ENCODE data around the gene B4GAT1. TPM values are rescaled to one million over a fixed set of nuclear protein-coding genes. Genes with fewer than 3 reads are reported as not detected.
"Not testable (repeated sequence)": the region's sequence is repeated elsewhere in the genome, so short reads cannot be mapped to it uniquely, and the experiment has no call there.

B4GAT1 gene
- total RNA-seq, 4 donors from 2014 or later: 53.4 to 105 (median 97.6) TPM

- Histone ChIP-seq H3K4me3 (no peak overlapping the region), H3K27ac (no peak overlapping the region), H3K36me3 (peaks cover 0 to 13% (median 0%) of the 10 kb centered on the region in 3 donors), H3K27me3 (no peaks in the 10 kb centered on the region), H3K9me3 (no peaks in the 10 kb centered on the region), H3K4me1 (no peaks in the 10 kb centered on the region)
- no peak for DNase-seq (ENCODE audit: low spot score in 2 of 2)
- TF ChIP-seq CTCF (IDR thresholded peaks at IDR 0.05): no peak
- no peak for TF ChIP-seq EP300 (IDR thresholded peaks at IDR 0.05)
- TF ChIP-seq POLR2A (IDR thresholded peaks at IDR 0.05): no peak
- 77 to 83% methylated on average over 9 of the region's 9 CpGs for WGBS, 2 donors
Measured at GRCh38 chr11:66362481-66363147, 15.2 kb upstream of the B4GAT1 start.

GRCh38 chr11:66361502-66361941 is 14.1 kb upstream of the B4GAT1 start:
- Histone ChIP-seq H3K27me3 (no peaks in the 10 kb centered on the region), H3K27ac (no peak overlapping the region), H3K4me1 (no peaks in the 10 kb centered on the region), H3K36me3 (peaks cover 0 to 13% (median 0%) of the 10 kb centered on the region in 3 donors), H3K4me3 (no peak overlapping the region), H3K9me3 (no peaks in the 10 kb centered on the region)
- no peak for DNase-seq (ENCODE audit: low spot score in 2 of 2)
- no peak for TF ChIP-seq EP300 (IDR thresholded peaks at IDR 0.05)
- TF ChIP-seq POLR2A (IDR thresholded peaks at IDR 0.05): no peak
- no peak for TF ChIP-seq CTCF (IDR thresholded peaks at IDR 0.05)
- WGBS, 2 donors: 59 to 75% methylated on average over 6 of the region's 6 CpGs

- Histone ChIP-seq H3K27me3 (no peaks in the 10 kb centered on the region), H3K27ac (no peak overlapping the region), H3K36me3 (peaks cover 0 to 13% (median 0%) of the 10 kb centered on the region in 3 donors), H3K9me3 (no peaks in the 10 kb centered on the region), H3K4me3 (no peak overlapping the region), H3K4me1 (no peaks in the 10 kb centered on the region)
- no peak for DNase-seq (ENCODE audit: low spot score in 2 of 2)
- 88 to 95% methylated on average over 14 to 15 of the region's 15 CpGs for WGBS, 2 donors
- TF ChIP-seq POLR2A (IDR thresholded peaks at IDR 0.05): no peak
- no peak for TF ChIP-seq EP300 (IDR thresholded peaks at IDR 0.05)
- no peak for TF ChIP-seq CTCF (IDR thresholded peaks at IDR 0.05)
Measured at GRCh38 chr11:66360406-66361073, 13.1 kb upstream of the B4GAT1 start.

DNA sequence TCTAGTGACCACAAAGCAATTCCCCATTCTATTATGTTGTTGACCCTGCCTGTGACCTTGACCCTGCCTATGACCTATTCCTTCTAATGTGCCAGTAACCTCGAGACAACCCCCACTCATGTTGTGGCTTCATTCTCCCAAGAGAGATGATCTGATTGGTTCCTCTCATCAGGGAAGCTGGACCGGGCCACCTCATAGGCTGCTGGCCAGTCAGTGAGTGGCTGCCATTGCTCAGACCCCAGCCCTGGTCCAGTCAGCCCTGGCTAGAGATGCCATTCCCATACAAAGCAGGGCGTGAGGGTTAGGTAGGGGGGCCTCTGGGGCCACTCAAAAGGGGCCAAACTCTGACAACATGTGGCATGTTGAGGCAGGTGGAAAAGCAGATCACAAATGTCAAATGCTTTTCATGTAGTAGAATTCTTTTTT is 12.2 kb upstream of the B4GAT1 start:
- Histone ChIP-seq H3K27ac (no peak overlapping the region), H3K9me3 (no peaks in the 10 kb centered on the region), H3K4me1 (no peaks in the 10 kb centered on the region), H3K36me3 (peaks cover 0 to 13% (median 0%) of the 10 kb centered on the region in 3 donors), H3K27me3 (no peaks in the 10 kb centered on the region), H3K4me3 (no peak overlapping the region)
- DNase-seq (ENCODE audit: low spot score in 2 of 2): no peak
- no peak for TF ChIP-seq EP300 (IDR thresholded peaks at IDR 0.05)
- no peak for TF ChIP-seq POLR2A (IDR thresholded peaks at IDR 0.05)
- no peak for TF ChIP-seq CTCF (IDR thresholded peaks at IDR 0.05)
- WGBS, 2 donors: 56 to 58% methylated on average over 3 of the region's 3 CpGs

DNA sequence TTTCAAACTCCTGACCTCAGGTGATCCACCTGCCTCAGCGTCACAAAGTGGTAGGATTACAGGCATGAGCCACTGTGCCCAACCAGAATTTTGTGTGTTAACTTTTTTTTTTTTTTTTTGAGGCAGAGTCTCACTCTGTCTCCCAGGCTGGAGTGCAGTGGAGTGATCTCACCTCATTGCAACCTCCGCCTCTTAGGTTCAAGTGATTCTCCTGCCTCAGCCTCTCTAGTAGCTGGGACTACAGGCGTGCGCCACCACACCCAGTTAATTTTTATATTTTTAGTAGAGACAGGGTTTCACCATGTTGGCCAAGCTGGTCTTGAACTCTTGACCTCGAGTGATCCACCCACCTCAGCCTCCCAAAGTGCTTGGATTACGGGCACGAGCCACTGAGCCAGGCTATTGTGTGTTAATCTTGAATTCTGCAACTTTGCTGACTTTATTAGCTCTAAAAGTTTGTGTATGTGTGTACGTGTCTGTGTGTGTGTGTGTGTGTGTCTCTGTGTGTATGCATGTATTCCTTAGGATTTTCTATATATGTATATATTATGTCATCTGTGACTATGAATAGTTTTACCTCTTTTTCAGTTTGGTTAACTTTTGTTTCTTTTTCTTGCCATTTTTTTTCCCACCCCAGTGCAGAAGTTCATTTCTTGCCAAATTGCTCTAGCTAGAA is 3.3 kb upstream of the B4GAT1 start:
- H3K4me3 ChIP-seq; H3K27me3 ChIP-seq; H3K36me3 ChIP-seq; DNase-seq (ENCODE audit: low spot score in 2 of 2); H3K9me3 ChIP-seq; H3K27ac ChIP-seq: not testable (repeated sequence)
- 84 to 86% methylated on average over 8 of the region's 8 CpGs for WGBS, 2 donors
- peaks cover 3 to 26% (median 13%) of the 10 kb centered on the region in 4 donors for H3K4me1 ChIP-seq

Data from tibial nerve (tissue), 4 donors.